Lower leg skin (tissue), 3 donors: ENCODE results near the gene ANKFN1.

Source experiments
- POLR2A ChIP-seq, 2 donors: fragments of 450-650 bp; IDR thresholded peaks; one replicate each; pipeline ENCODE4 v1.6.1; 2016 to 2017; ENCODE audit warnings: antibody characterized with exemption in 2 of 2, mild to moderate bottlenecking in 1 of 2, moderate library complexity in 1 of 2
- TF ChIP-seq, protein P1 (sequence below), 3 donors: fragments of 450-650 bp; IDR thresholded peaks; one replicate each; pipeline ENCODE4 v1.5.1; 2016; ENCODE audit warnings: antibody characterized with exemption in 3 of 3, mild to moderate bottlenecking in 3 of 3, moderate library complexity in 2 of 3

DNA sequence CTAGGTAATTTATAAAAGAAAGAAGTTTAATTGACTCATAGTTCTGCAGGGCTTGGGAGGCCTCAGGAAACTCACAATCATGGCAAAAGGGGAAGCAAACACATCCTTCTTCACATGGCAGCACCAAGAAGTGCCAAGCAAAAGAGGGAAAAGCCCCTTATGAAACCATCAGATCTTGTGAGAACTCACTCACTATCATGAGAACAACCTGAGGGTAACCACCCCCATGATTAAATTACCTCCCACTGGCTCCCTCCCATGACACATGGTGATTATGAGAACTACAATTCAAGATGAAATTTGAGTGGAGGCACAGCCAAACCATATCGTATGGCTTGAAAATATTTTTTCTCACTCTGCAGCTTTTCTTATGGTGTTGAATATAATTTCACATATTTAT, 151.7 kb downstream of the ANKFN1 start:
- no peak for TF ChIP-seq POLR2A (IDR thresholded peaks at IDR 0.05)
- TF ChIP-seq, protein P1, sequence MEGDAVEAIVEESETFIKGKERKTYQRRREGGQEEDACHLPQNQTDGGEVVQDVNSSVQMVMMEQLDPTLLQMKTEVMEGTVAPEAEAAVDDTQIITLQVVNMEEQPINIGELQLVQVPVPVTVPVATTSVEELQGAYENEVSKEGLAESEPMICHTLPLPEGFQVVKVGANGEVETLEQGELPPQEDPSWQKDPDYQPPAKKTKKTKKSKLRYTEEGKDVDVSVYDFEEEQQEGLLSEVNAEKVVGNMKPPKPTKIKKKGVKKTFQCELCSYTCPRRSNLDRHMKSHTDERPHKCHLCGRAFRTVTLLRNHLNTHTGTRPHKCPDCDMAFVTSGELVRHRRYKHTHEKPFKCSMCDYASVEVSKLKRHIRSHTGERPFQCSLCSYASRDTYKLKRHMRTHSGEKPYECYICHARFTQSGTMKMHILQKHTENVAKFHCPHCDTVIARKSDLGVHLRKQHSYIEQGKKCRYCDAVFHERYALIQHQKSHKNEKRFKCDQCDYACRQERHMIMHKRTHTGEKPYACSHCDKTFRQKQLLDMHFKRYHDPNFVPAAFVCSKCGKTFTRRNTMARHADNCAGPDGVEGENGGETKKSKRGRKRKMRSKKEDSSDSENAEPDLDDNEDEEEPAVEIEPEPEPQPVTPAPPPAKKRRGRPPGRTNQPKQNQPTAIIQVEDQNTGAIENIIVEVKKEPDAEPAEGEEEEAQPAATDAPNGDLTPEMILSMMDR (IDR thresholded peaks at IDR 0.05) = no peak
